Iris pigment epithelial cell (primary cell): ENCODE measurements around the gene SNRNP48.

Source experiments
- DNase-seq: peaks from one replicate; pipeline ENCODE4 v3.0.0-alpha.2; 2011; ENCODE audit warnings: low read depth

SNRNP48 gene, protein sequence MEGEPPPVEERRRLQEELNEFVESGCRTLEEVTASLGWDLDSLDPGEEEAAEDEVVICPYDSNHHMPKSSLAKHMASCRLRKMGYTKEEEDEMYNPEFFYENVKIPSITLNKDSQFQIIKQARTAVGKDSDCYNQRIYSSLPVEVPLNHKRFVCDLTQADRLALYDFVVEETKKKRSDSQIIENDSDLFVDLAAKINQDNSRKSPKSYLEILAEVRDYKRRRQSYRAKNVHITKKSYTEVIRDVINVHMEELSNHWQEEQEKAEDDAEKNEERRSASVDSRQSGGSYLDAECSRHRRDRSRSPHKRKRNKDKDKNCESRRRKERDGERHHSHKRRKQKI

DNA sequence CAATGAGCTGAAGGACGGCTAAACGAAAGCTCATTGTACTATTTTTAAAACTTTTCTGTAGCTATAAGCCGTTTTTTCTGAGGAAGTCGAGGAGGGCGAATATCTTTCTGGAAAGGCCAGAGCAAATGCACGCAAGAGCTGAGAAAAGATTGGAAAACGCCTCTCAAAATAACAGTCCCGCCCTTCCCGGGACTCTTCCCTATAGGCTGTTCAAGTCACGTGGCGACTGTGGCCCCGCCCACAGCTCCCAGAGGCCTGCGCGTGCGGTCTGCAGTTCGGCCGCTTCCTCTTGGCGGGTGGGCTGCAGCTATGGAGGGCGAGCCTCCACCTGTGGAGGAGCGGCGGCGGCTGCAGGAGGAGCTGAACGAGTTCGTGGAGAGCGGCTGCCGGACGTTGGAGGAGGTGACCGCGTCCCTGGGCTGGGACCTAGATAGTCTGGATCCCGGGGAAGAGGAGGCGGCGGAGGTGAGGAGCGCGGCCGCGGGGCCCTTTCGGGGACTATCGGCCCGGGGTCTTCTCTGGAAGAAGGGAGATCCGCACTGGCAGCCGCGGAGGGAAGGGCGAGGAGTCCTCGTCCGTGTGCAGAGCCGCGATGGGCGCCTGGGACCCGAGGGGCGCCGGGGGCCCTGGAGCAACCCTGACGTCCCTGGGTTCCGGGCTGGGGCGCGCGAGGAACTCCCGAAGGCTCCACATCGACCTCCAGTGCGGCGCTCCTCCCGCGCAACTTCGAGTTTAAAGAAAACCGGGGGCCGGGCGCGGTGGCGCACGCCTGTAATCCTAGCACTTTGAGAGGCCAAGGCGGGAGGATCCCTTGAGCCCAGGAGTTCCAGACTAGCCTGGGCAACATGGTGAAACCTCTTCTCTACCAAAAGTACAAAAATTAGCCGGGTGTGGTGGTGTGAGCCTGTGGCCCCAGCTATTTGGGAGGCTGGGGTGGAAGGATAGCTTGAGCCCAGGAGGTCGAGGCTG is at the start of gene SNRNP48:
SNRNP48 (plus strand) TSS at position 250 of the 969 bp plus-strand sequence; CDS start at position 310, 60 bp downstream.
- peak; percentile 94 for DNase-seq

DNA sequence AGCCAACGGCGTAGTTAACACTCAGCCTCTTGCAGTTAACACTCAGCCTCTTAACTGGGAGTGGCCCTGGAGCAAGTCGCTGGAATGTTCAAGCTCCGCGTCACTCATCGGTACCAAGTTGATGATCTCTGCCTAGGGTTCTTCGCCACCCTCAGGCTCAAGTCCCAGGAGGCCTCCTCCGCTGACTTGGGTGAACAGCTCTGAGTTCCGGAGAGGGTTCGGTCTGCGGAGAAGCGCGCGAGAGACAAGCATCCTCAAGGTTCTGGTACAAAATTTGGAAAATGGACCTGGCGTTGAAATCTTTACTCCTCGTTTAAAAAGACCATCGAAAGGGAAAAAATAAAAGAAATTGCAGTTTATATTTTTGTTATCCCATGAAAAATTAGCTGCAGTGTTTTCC is 49.4 kb upstream of the SNRNP48 start:
- DNase-seq: no peak

DNA sequence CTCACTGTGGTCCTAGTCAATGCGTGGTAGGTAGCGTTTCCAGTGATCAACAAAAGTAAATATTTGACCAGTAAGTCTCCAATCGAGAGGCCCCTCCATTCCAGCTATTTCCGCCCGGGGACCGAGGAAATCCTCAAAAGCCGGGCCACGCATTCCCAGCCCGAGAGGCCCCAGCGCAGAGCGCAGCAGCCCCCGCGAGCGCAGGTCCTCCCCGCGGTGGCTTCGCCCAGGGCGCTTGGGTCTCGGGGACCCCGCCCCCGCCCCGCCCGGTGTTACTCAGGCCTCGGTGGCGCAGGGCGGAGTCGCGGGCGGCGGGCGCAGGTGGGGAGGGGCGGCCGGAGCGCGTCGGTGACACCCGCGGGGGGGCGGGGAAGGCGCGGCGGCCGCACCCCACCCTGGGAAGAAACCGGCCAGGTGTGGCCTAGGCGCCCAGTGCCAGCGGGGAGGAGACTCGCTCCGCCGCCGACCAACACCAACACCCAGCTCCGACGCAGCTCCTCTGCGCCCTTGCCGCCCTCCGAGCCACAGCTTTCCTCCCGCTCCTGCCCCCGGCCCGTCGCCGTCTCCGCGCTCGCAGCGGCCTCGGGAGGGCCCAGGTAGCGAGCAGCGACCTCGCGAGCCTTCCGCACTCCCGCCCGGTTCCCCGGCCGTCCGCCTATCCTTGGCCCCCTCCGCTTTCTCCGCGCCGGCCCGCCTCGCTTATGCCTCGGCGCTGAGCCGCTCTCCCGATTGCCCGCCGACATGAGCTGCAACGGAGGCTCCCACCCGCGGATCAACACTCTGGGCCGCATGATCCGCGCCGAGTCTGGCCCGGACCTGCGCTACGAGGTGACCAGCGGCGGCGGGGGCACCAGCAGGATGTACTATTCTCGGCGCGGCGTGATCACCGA is 48.6 kb upstream of the SNRNP48 start, which contains the start of gene DSP:
DSP (plus strand) TSS at position 497 of the 890 bp plus-strand sequence; CDS start at position 742, 245 bp downstream.
- peak; percentile 21 for DNase-seq

DNA sequence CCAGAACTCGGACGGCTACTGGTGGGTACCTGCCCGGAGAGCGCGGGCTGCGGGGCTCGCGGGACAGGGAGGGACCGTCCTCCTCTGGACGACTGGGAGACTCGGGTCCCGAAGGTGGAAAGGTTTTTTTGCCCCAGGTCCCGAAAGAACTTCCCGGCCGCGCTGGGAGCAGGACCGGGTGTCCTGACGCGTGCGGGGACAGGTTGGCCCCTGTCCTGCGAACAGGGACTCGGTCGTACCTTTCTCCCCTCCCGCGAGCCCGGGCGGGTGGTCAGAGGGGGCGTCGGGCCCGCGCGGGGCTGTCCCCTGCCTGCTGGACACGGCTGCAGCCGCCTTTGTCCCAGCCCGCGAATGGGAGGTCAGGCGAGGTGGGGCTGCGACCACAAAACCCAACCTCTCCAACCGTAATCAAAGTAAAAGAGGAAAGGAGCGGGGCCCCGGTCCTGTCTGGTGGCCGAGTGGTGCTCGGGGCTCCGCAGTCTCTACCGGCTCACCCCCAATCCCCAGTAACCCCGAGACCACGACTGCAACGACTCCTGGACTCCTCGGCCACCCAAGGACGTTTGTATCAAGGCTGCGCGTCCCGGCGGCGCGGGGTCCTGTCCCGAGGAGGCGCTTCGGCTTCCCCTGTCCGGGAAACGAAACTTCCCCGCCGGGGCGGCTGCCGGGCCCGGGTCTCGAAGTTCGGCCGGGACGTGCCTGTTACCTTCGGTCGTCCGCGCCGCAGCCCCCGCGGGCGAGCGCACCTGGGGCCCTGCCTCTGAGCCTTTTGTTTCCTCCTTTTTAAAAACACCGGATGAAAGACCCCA is 47.7 kb upstream of the SNRNP48 start:
- no peak for DNase-seq

DNA sequence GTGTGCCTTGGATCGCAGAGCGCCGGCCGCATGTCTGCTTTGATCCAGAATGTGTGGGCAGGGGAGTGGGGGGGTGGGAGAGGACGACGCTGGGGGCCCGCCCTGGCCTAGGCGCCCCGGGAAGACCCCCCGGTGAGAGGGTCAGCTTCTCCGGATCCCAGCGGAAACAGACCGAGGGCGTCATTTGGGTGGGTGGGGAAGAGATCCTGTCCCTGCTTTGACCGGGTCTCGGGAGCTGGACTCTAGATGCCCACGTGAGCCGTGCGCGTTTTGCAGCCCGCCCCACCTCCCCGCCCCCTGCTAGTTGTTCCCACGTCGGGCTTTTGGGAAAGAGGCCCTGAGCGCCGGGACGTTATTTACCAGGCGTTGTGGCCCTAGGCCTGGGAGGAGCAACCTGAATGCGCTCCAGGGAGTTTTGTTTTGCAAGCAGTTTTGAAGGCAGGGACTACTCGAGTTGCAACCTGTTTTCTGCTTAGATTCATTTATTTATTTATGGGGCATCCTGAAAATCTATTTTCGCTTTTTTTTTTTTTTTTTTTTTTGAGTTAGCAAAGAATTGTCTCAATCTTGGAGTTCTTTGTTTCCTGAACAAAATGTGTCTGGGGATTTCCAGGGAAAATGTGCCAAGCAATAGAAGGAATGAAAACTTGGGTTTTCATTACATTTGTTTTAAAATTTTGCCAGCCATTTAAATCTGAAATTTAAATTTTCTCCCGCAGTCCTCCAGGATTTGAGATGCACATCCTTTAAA is 46.9 kb upstream of the SNRNP48 start:
- no peak for DNase-seq

DNA sequence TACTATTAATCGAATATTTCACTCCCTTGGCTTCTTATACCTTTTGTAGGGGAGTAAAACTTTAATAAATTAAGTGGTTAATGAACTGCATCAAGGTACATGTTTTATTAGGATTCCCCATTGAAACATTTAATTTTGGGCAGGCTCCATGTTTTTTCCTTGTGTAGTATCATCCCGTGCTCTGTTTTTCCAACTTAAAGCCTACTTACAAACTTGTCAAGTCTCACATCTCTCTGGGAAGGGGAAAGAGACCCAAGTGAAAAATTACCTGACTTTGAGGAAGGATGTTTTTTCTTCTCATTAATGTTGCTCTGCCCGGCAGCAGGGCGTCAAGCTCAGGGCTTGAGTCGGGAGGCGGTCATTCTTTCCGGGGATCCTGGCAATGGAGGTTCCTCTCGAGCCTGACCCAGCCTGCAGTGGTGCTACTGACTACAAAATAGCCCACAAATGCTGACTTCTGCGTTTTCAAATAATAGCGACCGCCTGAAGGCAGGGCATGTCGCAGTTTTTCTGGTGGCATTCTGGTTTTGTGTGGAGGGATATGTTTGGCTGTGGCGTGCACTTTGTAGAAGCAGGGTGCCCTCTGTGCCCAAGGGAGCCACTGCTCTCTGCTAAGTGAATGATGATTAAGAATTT is 46.1 kb upstream of the SNRNP48 start:
- no peak for DNase-seq

DNA sequence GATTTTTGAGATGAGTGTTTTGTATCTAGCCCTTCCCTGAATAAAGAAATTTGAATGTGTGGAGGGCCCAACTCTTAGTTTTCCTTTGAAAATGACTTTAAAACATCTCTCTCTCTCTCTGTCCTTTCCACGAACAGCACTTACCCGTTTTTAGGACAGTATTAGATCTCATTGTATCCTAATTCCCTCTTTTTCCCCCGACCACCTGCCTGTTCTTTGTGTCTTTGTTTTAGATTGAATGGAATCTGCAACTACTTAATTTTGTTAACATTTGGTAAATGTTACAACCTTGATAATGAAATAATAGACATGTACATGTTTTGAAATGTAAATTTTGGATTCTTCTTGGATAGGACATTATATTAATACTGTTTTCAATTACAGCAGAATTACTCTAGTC is 45.4 kb upstream of the SNRNP48 start:
- no peak for DNase-seq

DNA sequence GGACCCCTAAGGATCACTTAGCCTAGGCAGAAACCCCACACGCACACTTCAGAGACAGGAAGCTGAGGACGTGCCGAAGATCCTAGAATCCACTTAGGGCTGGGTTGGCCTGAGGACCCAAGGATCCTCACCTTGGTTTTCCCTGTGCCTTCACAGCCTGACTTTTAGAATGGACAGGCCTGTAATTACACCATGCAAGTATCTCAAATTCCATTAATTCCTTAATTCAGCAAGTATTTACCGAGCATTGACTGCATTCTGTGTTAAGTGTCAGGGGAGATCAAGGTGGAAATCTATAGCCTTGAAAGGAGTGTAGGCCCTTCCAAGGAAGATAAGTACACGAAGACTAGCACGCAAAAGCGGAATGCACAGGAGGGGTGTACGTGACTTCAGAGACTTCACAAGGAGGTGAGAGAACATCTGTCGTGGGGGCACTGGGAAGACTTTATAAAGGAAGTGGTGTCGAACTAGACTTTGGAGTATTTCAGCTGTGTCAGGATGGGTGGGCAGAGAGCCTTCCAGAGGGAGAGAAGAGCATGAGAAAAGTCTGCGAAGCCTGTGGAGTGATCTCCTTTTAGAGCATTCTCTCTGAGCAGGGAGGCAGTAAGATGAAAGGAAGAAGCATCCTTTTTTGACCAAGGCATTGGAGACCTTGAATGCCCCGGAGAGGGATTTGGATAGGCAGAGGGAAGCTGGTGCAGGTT is 44.5 kb upstream of the SNRNP48 start:
- no peak for DNase-seq

DNA sequence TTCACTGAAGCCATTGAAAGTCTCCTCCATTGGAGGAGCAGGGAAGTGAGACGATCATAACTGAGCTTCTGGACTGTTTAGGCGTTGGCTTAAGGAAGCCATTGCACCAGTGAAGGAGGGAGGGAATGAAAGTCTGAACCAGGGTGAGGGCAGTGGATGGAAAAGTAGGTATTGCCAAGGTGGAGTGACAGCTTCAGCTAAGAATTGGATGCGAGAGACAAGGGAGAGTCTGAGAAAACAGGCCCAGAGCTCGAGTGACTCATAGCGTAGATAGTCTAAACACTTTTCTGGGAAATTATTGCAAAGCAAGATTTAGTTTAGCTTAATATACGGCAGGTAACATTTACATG is 44.0 kb upstream of the SNRNP48 start:
- no peak for DNase-seq

DNA sequence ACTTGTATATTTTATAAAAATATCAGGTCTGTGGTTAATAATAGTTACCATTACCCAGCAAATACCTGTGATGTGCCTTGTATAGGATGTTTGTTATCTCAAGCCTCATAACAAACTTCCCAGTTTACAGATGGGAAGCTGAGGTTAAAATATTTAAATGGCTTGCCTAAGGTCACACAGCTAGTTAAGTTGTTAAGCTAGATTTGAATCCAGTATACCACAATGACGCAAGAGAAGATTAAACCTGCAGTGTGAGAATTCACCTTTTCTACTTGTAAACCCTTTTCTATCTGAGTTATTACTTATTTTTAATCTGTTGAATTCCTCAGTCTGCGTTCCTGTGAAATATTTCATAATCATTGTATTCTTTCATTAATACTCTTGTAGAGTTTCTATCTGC is 43.6 kb upstream of the SNRNP48 start:
- DNase-seq: no peak

DNA sequence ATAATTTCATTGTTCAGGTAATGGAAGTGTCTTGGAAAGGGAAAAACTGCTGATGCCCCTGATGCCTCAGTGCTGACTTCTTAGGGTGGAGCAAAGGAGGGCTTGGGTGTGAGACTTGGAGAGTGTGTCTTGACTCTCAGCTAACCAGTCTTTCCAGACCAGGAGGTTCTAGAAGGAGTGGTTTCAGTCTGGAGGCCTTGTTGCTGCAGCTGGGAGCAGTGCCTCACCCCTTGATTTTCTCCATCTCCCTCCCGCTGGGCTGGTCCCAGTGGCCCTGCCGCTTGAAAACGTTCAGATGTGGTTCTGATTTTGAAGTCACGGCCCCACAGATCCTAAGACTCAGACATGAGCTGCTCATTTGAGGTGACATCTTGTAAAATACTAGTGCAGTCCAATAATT is 43.1 kb upstream of the SNRNP48 start:
- DNase-seq: no peak

DNA sequence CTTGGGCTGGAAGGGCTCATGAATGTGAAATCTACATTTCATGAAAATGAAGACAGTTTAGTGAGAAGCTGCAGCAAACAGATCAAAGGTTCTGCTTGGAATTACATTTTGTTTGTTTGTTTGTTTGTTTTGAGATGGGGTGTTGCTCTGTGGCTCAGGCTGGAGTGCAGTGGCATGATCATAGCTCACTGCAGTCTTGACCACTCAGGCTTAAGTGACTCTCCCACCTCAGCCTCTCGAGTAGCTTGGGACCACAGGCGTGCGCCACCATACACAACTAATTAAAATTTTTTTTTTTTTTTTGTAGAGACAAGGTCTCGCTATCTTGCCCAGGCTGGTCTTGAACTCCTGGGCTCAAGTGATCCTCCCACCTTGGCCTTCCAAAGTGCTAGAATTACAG is 42.7 kb upstream of the SNRNP48 start:
- no peak for DNase-seq

DNA sequence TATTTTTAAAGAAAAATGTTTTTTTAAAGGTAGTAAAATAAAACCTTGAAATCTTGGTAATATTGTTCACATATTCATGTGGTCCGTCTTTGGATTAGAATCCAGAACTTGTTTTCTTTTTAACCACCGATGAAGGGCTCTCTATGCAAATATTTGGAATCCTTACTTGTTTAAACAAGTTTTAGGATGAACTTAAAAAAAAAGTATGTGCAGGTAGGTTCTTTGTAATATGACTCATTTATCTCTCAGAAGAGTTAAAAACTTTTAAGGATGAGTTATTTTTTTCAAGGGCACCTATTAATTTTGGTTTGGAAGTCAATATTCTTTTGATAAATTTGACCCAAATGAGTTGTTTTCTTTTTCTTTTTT is 39.6 kb upstream of the SNRNP48 start:
- DNase-seq: no peak

DNA sequence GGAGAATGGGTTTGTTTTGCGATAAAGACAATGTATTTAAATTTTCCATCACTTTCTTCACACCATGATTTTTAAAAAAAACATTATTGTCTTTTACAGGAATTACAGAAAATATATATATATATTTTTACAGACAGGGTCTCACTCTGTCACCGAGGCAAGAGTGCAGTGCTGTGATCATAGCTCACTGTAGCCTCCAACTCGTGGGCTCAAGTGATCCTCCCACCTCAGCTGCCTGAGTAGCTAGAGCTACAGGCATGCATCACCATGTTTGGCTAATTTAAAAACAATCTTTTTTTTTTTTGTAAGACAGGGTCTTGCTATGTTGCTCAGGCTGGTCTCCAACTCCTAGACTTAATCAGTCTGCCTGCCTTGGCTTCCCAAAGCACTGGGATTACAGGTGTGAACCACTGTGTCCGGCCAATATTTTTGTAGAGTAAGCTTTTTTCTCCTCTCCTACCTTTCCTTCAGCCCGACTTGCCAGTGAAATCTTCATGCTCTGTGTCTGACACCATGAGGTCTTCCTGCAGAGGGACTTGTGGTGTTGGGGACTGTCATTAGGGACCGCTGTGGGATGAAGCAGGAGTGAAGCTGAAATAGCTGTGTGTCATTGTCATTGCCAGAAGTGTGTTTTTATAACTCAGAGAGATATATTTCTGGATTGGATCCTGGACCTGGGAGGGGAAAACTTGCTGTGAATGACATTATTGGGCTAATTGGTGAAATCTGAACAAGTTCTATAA is 35.3 kb upstream of the SNRNP48 start:
- no peak for DNase-seq

DNA sequence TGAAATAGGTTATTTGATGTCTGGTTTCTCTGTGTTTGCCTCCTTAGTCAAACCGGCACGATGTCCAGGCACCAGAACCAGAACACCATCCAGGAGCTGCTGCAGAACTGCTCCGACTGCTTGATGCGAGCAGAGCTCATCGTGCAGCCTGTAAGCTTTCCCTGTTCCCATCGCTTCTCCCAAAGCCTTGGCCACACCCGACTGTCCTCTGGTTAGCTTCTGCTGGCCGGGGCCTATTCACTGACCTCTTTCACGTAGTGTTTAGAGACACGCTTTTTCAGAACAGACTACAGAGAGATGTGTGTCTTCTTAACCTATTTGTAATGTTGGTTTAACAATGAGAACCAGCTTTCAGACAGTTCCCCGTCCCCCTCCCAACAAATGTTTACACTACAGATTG is 34.3 kb upstream of the SNRNP48 start:
- no peak for DNase-seq

DNA sequence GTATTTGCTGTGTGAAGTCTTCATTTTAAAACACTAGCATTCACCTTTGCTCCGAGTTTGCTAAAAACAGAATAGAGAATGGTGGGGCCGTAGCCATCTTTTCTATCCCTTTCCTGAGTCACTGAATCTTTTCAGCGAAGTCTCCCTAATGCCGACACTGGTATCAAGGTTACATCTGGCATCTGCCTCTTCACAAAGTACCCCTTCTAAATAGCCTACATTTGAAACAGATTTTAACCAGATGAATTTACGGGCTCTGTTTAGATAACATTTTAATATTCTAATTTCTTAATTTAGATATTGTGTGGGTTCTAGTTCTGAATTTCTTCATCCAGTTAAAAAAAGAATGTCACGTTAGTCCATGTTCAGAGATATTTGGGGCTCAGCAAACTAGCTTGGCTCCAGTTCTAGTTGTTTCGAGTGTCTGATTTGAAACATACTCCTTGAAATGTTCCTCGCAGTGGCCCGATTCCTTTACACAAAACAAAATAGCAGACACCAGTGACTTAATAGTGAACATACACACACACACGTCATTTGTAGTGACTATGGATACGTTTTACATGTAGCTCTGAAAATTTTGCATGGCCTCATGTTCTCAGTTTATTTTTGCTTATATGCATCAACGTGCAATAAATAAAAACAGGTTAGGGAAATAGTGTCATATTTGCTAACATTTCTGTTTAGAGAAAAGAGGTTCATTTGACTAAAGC is 33.4 kb upstream of the SNRNP48 start:
- DNase-seq: no peak

DNA sequence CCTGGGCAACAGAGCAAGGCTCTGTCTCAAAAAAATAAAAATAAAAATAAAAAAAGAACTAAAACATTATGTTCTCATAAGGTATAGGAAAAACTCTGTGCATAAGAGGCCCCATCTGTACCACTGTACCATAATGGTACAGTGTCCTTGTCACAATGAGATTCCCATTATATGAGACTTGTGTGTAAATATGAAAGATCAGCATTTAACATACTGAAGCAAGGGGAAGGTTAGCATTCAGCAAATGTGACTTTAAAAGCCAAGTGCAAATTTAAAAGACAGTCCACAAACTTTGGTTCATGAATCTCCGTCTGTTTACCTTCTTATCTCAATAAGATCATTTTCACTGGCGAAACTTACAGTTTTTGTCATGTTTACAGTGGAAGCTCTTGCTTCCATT is 32.3 kb upstream of the SNRNP48 start:
- DNase-seq: no peak

DNA sequence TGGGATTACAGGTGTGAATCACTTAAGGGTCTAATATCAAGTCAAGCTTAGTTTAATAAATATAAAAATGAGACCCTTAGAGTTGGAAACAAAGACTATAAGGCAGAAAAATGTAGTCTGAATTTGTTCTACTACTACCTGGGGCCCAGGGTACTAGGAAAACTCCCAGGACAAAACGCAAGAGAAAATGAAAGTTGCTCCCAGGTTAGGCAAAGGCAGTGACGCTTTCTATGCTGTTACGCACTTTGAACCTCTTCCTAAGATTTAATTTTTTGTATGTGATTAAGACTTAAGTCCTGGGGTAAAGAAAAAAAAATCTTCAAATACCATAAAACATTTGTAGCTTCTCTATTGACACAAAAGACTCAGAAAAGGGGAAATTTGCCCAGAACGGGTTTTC is 31.2 kb upstream of the SNRNP48 start:
- no peak for DNase-seq
